Activated T-cell treated with anti-CD3 and anti-CD28 coated beads, Interleukin-2, amount 50 U/mL, for 1 hour (primary cell): Measurements from ENCODE around the gene CSKMT.
"Not testable (repeated sequence)": the region's sequence is repeated elsewhere in the genome, so short reads cannot be mapped to it uniquely, and the experiment has no call there.

ENCODE experiments used
- DNase-seq: peaks from one replicate; pipeline ENCODE4 v3.0.0-alpha.2; 2020

The CSKMT gene

GRCh38 chr11:62689421-62690183, 24.5 kb downstream of the CSKMT start, which contains the start of gene LRRN4CL:
Gene LRRN4CL (minus strand): TSS chr11:62689530. CDS start chr11:62688508, 1,022 bp downstream.
- no peak for DNase-seq

DNA sequence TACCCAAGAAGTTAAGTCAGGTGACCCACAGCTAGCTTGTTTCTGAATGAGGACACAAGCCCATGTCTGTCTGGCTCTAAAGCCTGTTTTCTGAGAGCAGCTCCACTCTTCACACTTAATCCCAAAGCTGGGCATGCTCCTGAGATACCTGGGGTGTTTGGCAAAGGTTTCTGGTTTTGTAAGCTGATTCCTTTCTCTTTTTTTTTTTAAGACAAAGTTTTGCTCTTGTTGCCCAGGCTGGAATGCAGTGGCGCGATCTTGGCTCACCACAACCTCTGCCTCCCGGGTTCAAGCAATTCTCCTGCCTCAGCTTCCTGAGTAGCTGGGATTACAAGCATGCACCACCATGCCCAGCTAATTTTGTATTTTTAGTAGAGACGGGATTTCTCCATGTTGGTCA, 28.5 kb downstream of the CSKMT start:
- not testable (repeated sequence) for DNase-seq

- DNase-seq: peak; percentile 74
Measured at GRCh38 chr11:62694455-62695167, 29.5 kb downstream of the CSKMT start.

DNA sequence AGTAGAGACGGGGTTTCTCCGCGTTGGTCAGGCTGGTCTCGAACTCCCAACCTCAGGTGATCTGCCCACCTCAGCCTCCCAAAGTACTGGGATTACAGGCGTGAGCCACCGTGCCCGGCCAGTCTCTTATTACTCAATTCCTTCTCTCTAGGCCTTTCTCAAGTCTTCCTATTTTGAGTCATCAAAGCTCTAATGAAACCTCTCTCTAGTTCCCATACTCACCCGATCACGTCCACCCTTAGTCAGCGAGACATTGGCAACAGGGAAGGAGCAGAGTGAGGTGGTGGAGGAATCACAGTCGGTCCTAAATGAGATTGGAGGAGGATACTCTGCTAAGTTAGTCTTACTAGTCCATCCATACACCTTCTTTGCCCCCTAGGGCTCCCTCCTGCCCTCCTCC, 37.1 kb downstream of the CSKMT start:
- DNase-seq: no peak

DNA sequence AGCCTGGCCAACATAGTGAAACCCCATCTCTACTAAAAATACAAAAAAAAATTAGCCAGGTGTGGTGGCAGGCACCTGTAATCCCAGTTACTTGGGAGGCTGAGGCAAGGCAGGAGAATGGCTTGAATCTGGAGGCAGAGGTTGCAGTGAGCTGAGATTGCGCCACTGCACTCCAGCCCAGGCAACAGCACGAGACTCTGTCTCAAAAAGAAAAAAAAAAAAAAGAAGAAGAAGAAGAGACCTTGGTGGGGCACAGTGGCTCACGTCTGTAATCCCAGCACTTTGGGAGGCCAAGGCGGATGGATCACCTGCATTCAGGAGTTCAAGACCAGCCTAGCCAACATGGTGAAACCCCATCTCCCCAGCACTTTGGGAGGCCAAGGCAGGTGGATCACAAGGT, 38.8 kb downstream of the CSKMT start:
- DNase-seq: not testable (repeated sequence)

DNA sequence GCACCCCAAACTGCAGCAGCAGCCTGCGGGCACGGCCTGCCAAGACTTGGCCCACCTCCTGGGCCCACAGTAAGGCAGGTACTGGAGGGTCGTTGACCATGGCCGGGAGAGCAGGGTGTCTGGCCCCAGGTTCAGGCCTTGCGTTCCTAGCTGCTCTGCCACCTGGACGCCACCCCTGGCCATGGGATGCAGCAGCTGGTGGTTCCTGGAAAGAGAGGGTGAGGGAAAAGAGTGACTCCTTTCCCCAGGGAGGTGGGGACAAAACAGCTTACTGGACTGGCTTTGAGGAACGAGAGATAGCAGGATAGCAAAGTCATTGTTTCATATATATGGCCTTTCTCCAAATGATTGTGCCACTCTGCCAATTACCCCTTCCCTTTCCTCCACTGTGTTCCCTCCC, 40.3 kb downstream of the CSKMT start:
- no peak for DNase-seq

DNA sequence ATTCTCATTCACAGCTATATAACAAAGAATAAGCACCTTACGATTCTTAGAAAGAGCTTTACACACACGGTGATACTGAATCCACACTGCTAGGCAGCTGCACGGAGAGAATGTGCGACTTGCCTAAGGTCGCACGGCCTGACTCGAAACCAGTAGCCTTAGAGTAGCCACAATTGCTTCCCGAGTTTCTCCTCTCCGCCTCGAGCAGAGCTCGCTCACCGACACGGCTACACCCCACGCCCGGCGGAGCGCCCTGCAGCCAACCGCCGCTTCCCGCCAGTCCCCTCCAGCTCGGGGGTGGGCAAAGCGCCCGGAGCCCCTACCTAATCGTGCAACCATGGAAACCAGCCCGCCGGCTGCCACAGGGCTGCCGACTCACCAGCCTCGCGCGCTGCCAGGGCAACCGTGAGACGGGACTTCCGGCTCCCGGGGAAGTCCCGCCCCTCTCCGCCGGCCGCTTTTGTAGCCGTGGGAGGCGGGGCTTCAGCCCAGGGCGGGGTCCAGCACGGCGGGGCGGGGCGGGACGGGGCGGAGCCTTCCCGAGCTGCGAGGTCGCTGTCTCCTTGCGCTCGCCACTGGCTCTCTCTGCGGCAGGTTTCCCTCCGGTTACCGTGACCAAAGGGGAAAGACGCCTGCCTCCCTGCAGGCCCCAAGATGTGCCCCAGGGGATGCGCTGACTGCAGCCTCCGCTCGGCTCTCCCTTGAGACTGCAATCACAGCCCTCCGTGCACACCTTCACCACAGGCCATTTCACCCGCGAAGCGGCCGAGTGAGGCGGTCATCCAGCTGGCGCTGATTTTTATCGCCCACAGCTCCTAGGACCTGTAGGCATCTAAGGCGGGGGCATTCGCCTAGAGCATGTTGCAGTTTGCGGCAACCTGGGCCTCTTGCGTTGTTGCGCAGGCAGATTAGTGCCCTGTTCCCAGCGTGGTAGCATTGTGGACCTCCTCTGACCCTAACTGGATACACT, 41.1 kb downstream of the CSKMT start:
- peak; percentile 96 for DNase-seq

- DNase-seq: no peak
Measured at GRCh38 chr11:62706850-62707247, 41.7 kb downstream of the CSKMT start.

- no peak for DNase-seq
Measured at GRCh38 chr11:62707277-62707861, 42.3 kb downstream of the CSKMT start, which contains the start of the genes BSCL2 and GNG3. Gene BSCL2 (minus strand): TSS chr11:62707424. CDS start chr11:62707195, 229 bp downstream. Gene GNG3 (plus strand): TSS chr11:62707676. CDS start chr11:62708296, 620 bp downstream.

- peak; percentile 23 for DNase-seq
Measured at GRCh38 chr11:62708392-62708791, 43.3 kb downstream of the CSKMT start.

- peak; percentile 63 for DNase-seq
Measured at GRCh38 chr11:62708793-62709192, 43.7 kb downstream of the CSKMT start.

DNA sequence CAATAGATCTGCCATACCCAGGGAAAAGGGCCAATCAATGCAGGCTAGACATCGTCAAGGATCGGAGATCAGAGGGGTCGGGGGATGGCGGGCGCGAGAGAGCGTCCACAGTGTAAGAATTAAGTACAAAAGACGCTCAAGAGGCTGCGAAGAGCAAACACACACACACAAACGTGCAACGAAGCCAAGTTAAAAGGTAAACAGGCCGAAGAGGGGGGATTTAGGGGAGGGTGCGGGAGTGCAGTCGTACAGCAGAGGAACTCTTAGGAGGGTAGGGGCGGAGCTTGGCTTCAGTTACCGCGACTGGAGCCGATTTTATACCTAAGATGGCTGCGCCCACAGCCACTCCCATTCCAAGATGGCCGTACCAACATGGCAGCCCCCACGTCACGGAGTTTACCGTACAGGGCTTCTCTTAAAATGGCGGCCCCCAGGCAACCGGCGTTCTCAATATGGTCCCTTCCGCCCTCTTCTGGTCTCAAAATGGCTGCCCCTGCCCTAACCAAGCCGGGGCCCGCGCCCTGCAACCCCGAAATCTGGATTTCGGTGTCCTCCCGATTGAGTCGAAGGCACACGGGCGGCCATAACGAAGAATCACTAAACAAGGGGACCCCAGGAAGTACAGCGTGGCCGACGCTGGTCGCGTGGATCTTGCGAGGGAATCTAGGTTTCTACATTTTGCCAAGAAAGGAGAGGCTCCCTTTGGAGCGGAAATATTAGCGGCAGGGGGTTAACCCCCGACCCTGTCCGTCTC, 44.3 kb downstream of the CSKMT start:
- peak; percentile 95 for DNase-seq

GRCh38 chr11:62710001-62710345, 44.9 kb downstream of the CSKMT start:
- no peak for DNase-seq

GRCh38 chr11:62712276-62712812, 47.2 kb downstream of the CSKMT start:
- DNase-seq: no peak

GRCh38 chr11:62712861-62713260, 47.7 kb downstream of the CSKMT start:
- no peak for DNase-seq

DNA sequence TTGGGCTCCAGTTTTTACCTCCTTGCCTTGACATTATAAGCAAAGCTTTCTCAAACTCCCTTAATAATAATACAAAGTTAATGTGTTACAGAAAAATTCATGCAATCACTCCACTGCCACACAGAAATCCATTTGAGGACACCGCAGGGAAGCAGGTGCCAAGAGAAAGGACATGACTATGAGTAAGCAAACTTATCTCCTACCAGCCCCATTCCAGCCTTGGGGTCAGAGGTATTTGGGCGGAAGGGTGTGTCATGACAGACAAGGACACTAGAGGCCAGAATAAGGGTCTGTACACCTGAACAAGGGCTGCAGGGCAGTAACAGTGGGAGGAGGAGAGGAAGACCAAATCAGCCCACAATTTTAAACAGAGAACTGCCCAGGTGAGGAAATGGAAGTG, 48.2 kb downstream of the CSKMT start:
- DNase-seq: no peak

GRCh38 chr11:62715150-62716130, 50.3 kb downstream of the CSKMT start:
- DNase-seq: no peak

DNA sequence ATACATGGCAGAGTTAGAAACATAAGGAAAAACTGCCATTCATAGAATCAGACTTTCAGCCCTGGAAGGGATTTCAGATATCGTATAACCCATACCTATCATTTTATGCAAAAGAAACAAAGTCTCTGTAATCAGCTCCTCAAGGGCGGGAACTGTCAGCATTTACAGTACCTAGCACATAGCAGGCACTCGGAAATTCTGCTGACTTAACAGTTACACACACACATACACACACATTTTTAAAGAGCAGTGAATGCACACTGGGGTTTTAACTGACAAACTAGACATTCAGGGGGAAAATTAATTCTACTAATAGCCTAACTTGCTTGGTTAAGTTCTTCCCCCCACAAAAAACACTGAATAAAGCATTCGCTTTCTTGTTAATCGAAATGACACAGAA, 51.1 kb downstream of the CSKMT start:
- DNase-seq: no peak

- no peak for DNase-seq
Measured at GRCh38 chr11:62716816-62717215, 51.7 kb downstream of the CSKMT start.
